HG03521 (cell line): ENCODE measurements around the gene TPRG1L.

Source experiments
- ATAC-seq: cut with Tn5 transposase; IDR thresholded peaks from one replicate; pipeline ENCODE4 v1.9.1; 2021; ENCODE audit warnings: mild to moderate bottlenecking, moderate library complexity; ENCODE audit not compliant: unreplicated experiment

The TPRG1L gene

DNA sequence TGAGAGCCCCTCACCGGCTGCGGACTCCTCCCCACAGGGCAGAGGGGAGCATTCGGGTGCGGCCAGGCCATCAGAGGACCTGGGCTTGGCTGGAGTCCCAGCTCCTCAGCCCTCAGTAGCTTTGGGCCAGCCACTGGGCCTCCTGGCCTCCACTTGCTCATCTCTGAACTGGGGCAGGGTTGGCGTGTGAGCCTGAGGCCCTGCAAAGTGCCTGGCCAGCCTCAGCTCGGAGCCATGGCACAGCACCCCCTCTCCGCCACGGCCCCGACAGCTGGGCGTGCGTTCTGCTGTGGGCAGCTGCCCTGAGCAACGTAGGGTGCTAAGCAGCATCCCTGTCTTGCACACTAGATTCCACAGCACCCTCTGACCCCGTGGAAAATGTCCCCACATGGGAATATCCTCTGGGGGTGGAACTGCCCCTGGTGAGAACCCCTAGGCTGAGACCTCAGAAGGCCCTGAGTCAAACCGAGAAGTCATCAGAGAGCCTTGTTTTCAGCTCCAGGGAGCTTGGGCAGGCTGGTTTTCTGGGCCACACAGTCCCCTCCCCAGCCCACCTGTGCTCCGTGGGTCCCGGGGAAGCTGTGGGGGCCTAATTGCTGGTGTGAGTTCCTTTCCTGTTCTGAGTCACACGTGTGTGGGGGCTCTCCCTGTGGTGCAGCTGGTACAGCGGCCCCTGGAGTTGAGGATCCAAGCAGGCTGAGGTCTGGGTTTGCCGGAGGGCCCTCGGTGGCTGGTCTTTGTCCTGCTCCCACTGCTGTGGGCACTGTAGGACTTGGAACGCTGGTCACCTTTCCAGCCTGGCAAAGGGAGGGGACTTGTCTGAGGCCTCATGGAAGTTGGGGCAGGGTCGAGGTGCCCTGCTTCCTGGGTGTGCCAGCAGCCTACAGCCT lies 52.0 kb downstream of the TPRG1L start:
- peak; percentile 55 for ATAC-seq

DNA sequence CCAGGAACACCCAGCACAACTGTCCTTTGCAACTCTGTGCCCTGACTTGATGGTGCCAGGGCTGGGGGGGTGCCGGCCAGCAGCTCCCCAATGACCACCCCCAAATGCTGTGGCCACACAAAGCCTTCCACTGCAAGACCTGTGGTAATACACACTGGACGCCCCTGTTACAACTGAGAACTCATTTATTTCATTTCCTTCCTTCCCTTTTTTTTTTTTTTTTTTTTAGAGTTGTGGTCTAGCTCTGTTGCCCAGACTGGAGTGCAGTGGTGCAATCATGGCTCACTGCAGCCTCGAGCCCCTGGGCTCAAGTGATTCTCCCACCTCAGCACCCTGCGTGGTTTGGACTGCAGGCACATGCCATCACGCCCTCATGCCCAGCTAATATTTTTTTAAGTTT lies 52.7 kb downstream of the TPRG1L start:
- no peak for ATAC-seq

DNA sequence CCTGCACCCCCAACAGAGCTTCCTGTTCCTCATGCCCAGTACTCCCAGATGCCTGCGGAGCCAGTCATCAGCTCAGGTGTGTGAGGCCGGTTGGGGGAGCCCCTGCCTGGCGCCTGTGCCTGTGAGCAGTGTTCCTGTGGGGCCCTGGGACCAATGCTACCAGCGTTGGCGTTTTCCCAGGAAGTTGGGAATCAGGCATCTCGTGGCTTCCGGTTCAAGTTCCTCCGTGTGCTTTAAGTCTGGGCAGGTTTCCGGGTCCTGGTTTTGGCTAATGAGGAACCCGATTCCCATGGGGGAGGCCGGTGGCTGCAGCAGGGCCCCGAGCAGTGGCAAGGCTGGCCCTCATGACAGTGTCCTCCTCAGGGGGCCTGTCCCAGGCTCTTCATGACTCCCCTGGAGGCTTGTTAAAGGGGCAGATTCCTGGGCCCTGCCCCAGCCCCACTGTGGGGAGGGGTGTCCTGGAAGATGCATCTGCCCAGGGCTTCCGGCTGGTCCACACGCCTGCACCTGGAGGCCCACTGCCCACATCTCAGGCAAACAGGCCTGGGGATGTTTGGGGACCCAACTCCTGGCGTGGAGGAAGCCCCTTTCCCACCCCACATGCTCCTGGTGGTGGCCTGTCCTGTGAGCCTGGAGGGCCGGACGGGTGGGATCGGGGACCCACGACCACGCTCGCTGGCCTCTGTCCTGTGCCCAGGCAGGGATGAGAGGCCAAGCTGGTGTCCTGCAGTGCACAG lies 53.7 kb downstream of the TPRG1L start:
- no peak for ATAC-seq

DNA sequence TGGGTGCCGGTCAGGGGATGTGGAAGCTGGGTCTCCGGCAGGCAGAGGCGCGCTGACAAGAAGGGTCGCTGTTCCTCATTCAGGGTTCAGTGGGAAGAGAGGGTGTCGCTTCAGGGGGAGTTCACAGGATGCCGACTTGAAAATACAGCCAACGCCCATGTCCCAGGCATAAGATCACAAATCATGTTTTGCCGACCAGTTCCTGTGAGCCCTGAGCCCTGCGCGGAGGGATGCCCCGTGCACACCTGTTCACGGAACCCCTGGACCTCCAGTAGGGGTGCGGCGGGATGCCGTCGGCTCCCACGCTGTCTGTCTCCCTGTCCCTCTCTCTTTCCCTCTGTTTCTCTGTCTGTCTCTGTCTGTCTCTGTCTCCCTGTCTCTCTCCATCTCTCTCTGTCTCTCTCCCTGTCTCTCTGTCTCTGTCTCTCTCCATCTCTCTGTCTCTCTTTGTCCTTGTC lies 54.3 kb downstream of the TPRG1L start:
- no peak for ATAC-seq
